ENCODE results near the gene CEP63. TPM values are rescaled to one million over a fixed set of nuclear protein-coding genes. Genes with fewer than 3 reads are reported as not detected.
A peak's percentile ranks its signal among the peaks of the same experiment; 100 is the strongest.

Gene CEP63
- total RNA-seq, 1 donor from 2014 or later = 20.1 TPM

GRCh38 chr3:134600685-134601463 is 115.0 kb downstream of the CEP63 start:
- Mint-ChIP-seq H3K27me3 (ENCODE audit: low read depth) (no peaks in the 10 kb centered on the region), H3K9me3 (no peaks in the 10 kb centered on the region), H3K4me3 (ENCODE audit: low read depth) (no peak overlapping the region), H3K27ac (no peak overlapping the region), H3K36me3 (ENCODE audit: low read depth) (no peaks in the 10 kb centered on the region), H3K4me1 (ENCODE audit: low read depth) (peaks cover 4% of the 10 kb centered on the region)
- intact Hi-C loops (cut with micrococcal nuclease) = loop anchor here (5.0 kb wide), 1 partner anchor 156 kb away; no protein-coding TSS in a partner anchor
- DNase-seq (ENCODE audit: low spot score) = peak; percentile 43

DNA sequence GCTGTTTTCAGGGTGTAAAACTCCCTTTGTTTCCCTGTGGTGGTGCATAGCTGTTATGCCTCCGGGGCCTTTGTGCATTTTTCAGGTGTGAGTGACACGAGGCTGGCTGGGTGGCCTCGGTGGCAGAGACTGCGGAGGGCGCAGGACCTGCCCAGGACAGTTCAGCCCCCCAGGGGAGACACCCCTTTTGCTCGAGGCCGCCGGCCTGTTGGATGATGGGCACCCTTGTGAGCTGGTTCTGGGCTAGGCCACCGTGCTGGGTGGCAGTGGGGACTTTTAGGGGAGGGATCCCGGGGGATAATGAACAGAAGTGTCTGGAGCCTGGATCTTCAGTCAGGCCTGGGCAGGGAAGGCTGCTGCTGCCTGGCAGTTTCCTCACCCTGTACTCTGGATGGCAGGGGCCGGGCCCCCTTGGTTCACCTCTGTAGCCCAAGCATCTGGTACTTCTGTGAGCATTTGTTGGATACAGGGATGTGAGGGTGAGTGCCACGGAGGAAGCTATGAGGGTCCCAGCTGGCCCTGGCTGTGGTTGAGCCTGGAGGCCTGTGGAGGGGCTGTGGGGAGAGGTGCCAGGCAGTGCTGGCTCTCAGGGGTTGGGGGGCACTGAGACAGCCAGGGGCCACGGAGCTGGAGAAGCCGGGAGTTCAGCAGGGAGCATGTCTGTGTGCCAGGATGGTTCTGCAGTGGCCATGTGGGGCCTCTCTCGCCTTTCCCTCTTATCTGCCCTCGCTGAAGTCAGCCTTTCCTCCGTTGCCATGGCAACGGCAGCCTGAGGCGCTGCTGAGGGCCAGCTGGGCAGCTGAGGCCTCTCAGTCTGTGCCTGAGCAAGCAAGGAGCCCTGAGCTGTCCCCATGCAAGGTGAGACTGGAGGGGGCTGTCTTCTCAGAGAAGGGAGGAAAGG is 115.9 kb downstream of the CEP63 start:
- no peak overlapping the region for H3K27ac Mint-ChIP-seq
- DNase-seq (ENCODE audit: low spot score) = no peak
- H3K27me3 Mint-ChIP-seq (ENCODE audit: low read depth) = no peaks in the 10 kb centered on the region
- intact Hi-C loops (cut with micrococcal nuclease) = loop anchor here (5.0 kb wide), 1 partner anchor 156 kb away; no protein-coding TSS in a partner anchor
- H3K4me3 Mint-ChIP-seq (ENCODE audit: low read depth) = no peak overlapping the region
- H3K36me3 Mint-ChIP-seq (ENCODE audit: low read depth) = no peaks in the 10 kb centered on the region
- peaks cover 4% of the 10 kb centered on the region for H3K4me1 Mint-ChIP-seq (ENCODE audit: low read depth)
- no peaks in the 10 kb centered on the region for H3K9me3 Mint-ChIP-seq

- intact Hi-C loops (cut with micrococcal nuclease) = loop anchor here (5.0 kb wide), 1 partner anchor 155 kb away; no protein-coding TSS in a partner anchor
- no peak for DNase-seq (ENCODE audit: low spot score)
- no peaks in the 10 kb centered on the region for H3K27me3 Mint-ChIP-seq (ENCODE audit: low read depth)
- no peaks in the 10 kb centered on the region for H3K36me3 Mint-ChIP-seq (ENCODE audit: low read depth)
- H3K9me3 Mint-ChIP-seq = no peaks in the 10 kb centered on the region
- no peak overlapping the region for H3K4me3 Mint-ChIP-seq (ENCODE audit: low read depth)
- H3K27ac Mint-ChIP-seq = no peak overlapping the region
- peaks cover 4% of the 10 kb centered on the region for H3K4me1 Mint-ChIP-seq (ENCODE audit: low read depth)
Measured at GRCh38 chr3:134602440-134602814, 116.6 kb downstream of the CEP63 start.

GRCh38 chr3:134603480-134603879 is 117.6 kb downstream of the CEP63 start:
- intact Hi-C loops (cut with micrococcal nuclease) = loop anchor here (5.0 kb wide), 1 partner anchor 154 kb away; no protein-coding TSS in a partner anchor
- Mint-ChIP-seq H3K4me1 (ENCODE audit: low read depth) (peaks cover 4% of the 10 kb centered on the region), H3K36me3 (ENCODE audit: low read depth) (no peaks in the 10 kb centered on the region)

DNA sequence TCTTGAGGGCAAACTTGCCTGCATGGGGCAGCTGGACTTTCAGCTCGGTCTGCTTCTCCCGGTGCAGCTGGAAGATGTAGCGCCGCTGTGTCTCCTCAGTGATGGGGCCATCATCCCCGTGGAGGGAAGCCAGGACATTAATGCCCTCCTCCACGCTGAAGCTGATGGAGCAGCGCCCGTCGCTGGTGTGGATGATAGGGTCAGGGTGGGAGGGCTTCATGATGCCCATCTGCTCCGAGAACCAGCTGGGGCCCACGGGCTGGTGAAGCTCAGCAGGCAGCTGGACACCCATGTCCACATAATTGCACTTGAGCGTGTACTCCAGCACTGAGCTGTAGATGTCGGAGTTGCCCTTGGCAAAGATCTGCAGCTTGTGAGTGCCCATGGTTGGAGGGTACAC is 118.1 kb downstream of the CEP63 start:
- H3K4me3 Mint-ChIP-seq (ENCODE audit: low read depth) = no peak overlapping the region
- no peak overlapping the region for H3K27ac Mint-ChIP-seq
- H3K36me3 Mint-ChIP-seq (ENCODE audit: low read depth) = no peaks in the 10 kb centered on the region
- H3K4me1 Mint-ChIP-seq (ENCODE audit: low read depth) = peaks cover 4% of the 10 kb centered on the region
- intact Hi-C loops (cut with micrococcal nuclease) = loop anchor here (5.0 kb wide), 1 partner anchor 153 kb away; no protein-coding TSS in a partner anchor
- DNase-seq (ENCODE audit: low spot score) = no peak
- no peaks in the 10 kb centered on the region for H3K9me3 Mint-ChIP-seq
- H3K27me3 Mint-ChIP-seq (ENCODE audit: low read depth) = no peaks in the 10 kb centered on the region

More at GRCh38 chr3:134603480-134603879, 117.6 kb downstream of the CEP63 start:
- no peak for DNase-seq (ENCODE audit: low spot score)
- no peak overlapping the region for H3K4me3 Mint-ChIP-seq (ENCODE audit: low read depth)
- H3K9me3 Mint-ChIP-seq = no peaks in the 10 kb centered on the region
- no peaks in the 10 kb centered on the region for H3K27me3 Mint-ChIP-seq (ENCODE audit: low read depth)
- no peak overlapping the region for H3K27ac Mint-ChIP-seq

DNA sequence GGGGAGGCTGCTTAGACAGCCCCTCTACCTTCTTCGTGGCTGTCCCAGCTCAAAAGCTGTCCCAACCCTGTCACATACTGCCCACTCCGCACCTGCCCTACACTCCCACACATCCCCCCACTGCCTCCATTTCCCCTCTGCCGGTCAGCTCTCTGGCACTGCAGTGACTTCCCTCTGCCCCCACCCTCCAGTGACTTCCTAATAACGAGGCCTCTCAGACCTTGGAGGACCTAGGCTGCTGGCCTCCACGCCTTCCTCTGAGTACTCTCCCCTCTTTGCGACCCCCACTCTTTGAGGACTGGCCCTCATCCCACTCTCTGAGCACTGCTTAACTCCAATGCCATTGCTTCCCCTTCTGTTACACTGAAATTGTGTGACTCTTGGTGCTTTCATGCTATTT is 119.7 kb downstream of the CEP63 start:
- peaks cover 3% of the 10 kb centered on the region for H3K4me1 Mint-ChIP-seq (ENCODE audit: low read depth)
- no peak overlapping the region for H3K27ac Mint-ChIP-seq
- intact Hi-C loops (cut with micrococcal nuclease) = no loop called here
- no peak overlapping the region for H3K4me3 Mint-ChIP-seq (ENCODE audit: low read depth)
- H3K9me3 Mint-ChIP-seq = no peaks in the 10 kb centered on the region
- DNase-seq (ENCODE audit: low spot score) = no peak
- H3K27me3 Mint-ChIP-seq (ENCODE audit: low read depth) = no peaks in the 10 kb centered on the region
- H3K36me3 Mint-ChIP-seq (ENCODE audit: low read depth) = no peaks in the 10 kb centered on the region

DNA sequence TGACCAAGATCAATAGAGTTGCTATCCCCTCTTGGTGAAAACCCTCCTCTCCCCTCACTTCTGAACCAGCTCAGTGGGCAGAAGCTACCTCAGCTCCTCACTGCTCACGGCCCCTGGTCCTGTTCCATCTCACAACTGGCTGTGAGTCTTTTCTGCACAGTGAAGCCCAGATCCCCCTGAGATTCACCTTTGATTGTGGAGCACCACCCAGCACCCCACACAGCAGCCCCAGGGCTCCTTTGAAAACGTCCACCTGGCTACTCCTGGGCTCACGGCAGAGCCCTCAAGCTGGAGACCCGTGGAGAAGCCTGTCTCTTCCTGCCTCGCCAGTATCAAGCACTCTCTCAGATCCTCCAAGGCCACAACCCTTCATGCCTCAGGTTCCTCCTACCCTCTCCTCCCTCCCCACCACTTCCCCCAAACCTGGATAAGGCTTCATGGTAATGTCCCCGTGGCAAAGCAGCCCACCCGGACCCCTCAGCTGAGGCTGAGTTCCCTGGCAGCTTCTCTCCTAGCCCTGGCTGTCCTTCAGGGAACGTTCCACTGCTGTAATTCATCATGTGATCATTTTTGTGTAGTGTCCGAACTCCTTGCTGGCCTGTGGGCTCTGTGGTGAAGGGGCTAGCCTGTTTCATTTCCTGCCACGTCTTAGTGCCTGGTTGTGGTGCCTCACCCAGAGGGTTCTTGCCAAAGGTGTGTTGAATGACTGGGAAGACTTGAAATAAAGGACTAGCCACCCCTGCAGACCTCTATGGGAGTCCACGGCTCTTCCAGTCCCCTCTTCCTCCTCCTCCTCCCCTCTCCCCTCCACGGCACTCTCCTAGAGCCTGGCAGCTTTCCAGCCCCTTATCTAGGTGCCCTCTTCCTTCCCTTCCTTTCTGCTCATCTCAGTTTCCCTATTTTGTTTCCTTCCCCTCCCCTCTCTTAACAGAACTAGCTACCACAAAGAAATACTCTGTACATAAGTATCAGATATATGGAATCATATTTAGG is 120.5 kb downstream of the CEP63 start:
- Mint-ChIP-seq H3K27me3 (ENCODE audit: low read depth) (no peaks in the 10 kb centered on the region), H3K9me3 (no peaks in the 10 kb centered on the region), H3K27ac (no peak overlapping the region), H3K4me1 (ENCODE audit: low read depth) (no peaks in the 10 kb centered on the region), H3K4me3 (ENCODE audit: low read depth) (no peak overlapping the region), H3K36me3 (ENCODE audit: low read depth) (no peaks in the 10 kb centered on the region)
- intact Hi-C loops (cut with micrococcal nuclease) = no loop called here
- DNase-seq (ENCODE audit: low spot score) = no peak

DNA sequence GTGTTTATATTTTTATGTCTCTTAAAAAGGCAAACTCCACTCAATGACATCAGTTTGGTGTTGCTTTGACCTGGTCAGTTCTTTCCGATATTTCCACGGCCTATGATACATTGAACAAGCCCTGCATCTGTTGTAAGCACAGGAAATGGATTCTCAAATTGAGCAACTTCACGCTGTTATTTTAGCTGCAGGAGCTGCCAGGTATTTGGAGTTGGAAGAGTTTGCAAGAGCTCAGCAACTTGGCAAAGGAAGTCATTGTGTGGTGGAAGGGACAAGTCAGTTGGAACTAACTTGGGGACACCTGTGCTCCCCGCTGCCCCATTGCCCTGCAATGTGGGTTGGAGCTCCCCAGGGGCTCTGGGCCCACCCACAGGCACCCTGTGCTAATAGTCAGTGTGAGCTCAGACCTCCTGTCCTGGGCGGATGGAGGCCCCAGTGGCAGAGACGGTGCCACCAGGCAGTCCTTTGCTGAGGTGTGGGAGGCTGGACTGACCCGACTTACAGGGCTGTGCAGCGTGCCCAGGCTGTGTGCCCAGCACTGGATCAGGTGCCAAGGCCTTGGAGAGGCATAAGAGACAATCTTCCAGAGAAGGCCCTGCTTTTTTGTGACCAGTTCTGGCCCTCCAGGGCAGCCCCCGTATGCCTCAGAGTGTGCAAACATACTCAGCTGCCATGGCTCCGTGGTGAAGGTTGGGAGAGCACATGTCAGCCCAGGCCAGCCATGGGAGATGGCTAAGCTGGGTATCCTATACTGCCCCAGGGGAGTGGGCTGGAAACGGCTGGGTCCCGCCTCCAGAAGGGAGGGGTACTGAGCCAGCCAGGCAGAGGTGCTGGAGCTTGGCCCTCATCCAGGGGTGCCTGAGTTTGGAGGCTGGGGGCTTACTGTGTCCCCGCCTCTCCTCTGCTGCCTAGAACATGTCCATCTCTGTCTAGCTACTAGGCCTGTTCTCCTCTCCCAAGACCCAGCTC is 121.5 kb downstream of the CEP63 start:
- no peak for DNase-seq (ENCODE audit: low spot score)
- intact Hi-C loops (cut with micrococcal nuclease) = no loop called here
- H3K9me3 Mint-ChIP-seq = no peaks in the 10 kb centered on the region
- H3K4me1 Mint-ChIP-seq (ENCODE audit: low read depth) = no peaks in the 10 kb centered on the region
- H3K27ac Mint-ChIP-seq = no peak overlapping the region
- no peaks in the 10 kb centered on the region for H3K36me3 Mint-ChIP-seq (ENCODE audit: low read depth)
- H3K27me3 Mint-ChIP-seq (ENCODE audit: low read depth) = no peaks in the 10 kb centered on the region
- H3K4me3 Mint-ChIP-seq (ENCODE audit: low read depth) = no peak overlapping the region

GRCh38 chr3:134608023-134608770 is 122.3 kb downstream of the CEP63 start:
- Mint-ChIP-seq H3K27ac (no peak overlapping the region), H3K27me3 (ENCODE audit: low read depth) (no peaks in the 10 kb centered on the region), H3K36me3 (ENCODE audit: low read depth) (no peaks in the 10 kb centered on the region), H3K4me3 (ENCODE audit: low read depth) (no peak overlapping the region), H3K9me3 (no peaks in the 10 kb centered on the region), H3K4me1 (ENCODE audit: low read depth) (no peaks in the 10 kb centered on the region)
- intact Hi-C loops (cut with micrococcal nuclease) = no loop called here
- DNase-seq (ENCODE audit: low spot score) = no peak

- intact Hi-C loops (cut with micrococcal nuclease) = no loop called here
- no peaks in the 10 kb centered on the region for H3K4me1 Mint-ChIP-seq (ENCODE audit: low read depth)
Measured at GRCh38 chr3:134608771-134609435, 123.0 kb downstream of the CEP63 start.

More at GRCh38 chr3:134608771-134609435, 123.0 kb downstream of the CEP63 start:
- DNase-seq (ENCODE audit: low spot score) = no peak
- Mint-ChIP-seq H3K9me3 (no peaks in the 10 kb centered on the region), H3K27ac (no peak overlapping the region), H3K36me3 (ENCODE audit: low read depth) (no peaks in the 10 kb centered on the region), H3K27me3 (ENCODE audit: low read depth) (no peaks in the 10 kb centered on the region), H3K4me3 (ENCODE audit: low read depth) (no peak overlapping the region)

All from activated T-helper 2 cell treated with anti-CD3 and anti-CD28 coated beads, Interferon-gamma antibody, Interleukin-2, Interleukin-4, amounts not matched to agents 10 μg/mL and 5 μg/mL and 100 μg/mL, durations not matched to agents 14 hours and 24 hours and 36 hours (primary cell).